ENCODE measurements around the gene FLYWCH1.

DNA sequence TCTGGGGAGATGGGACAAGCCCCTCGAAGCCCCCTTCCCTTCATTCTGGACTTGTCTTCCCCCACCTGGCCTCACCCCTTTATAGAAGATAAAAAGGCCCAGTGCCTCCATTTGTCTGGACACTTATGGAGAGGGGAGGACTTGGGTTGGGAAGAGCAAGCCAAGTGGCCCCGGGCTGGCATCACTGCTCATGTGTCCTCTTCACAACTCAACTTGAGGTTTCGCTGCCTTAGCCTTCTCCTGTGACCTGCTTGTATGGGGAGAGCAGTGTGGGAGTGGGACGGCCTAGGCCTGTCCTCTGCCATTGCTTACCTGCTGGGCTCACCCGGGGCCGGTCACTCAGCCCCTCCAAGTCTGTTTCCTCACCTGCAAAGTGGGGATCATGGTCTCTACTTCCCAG is 58.8 kb downstream of the FLYWCH1 start:
- TF ChIP-seq POLR2A (IDR thresholded peaks at IDR 0.05; ENCODE audit: control extremely low read depth in 1 of 2, low read depth in 2 of 2, low read length in 2 of 2) (no peak), MAFK (IDR thresholded peaks at IDR 0.05; ENCODE audit: low read depth, low read length) (no peak), SUZ12 (IDR thresholded peaks at IDR 0.05; ENCODE audit: low read length) (no peak), EP300 (IDR thresholded peaks at IDR 0.05; ENCODE audit: borderline replicate concordance in 1 of 2, low read depth in 2 of 2, low read length in 2 of 2) (no peak)
- TF ChIP-seq, protein P1, sequence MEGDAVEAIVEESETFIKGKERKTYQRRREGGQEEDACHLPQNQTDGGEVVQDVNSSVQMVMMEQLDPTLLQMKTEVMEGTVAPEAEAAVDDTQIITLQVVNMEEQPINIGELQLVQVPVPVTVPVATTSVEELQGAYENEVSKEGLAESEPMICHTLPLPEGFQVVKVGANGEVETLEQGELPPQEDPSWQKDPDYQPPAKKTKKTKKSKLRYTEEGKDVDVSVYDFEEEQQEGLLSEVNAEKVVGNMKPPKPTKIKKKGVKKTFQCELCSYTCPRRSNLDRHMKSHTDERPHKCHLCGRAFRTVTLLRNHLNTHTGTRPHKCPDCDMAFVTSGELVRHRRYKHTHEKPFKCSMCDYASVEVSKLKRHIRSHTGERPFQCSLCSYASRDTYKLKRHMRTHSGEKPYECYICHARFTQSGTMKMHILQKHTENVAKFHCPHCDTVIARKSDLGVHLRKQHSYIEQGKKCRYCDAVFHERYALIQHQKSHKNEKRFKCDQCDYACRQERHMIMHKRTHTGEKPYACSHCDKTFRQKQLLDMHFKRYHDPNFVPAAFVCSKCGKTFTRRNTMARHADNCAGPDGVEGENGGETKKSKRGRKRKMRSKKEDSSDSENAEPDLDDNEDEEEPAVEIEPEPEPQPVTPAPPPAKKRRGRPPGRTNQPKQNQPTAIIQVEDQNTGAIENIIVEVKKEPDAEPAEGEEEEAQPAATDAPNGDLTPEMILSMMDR (IDR thresholded peaks at IDR 0.05; ENCODE audit: control extremely low read depth in 1 of 3, insufficient read depth in 1 of 3, low read depth in 1 of 3, low read length in 3 of 3), result no peak

All from H1 (cell line).